Hematopoietic multipotent progenitor cell (in vitro differentiated cells): ENCODE data around the gene THBS4. TPM values are rescaled to one million over a fixed set of nuclear protein-coding genes. Genes with fewer than 3 reads are reported as not detected.

ENCODE experiments used
- DNase-seq, 3 donors: peaks; one replicate each; pipeline ENCODE4 v3.0.0-alpha.2; 2011 to 2015; ENCODE audit warnings: low read depth in 2 of 3, low spot score in 2 of 3
- total RNA-seq: library from RNA; depleted of rRNA; stranded (reverse); fragments of >200 nt; gene quantifications from one replicate; pipeline ENCODE4 v1.2.3, GENCODE V29; 2012

THBS4 gene
- total RNA-seq, 1 donor, result under 0.01 TPM

- no peak for DNase-seq
Observed at GRCh38 chr5:80072103-80073073, 37.2 kb downstream of the THBS4 start.

- no peak for DNase-seq
Observed at GRCh38 chr5:80076131-80077050, 41.2 kb downstream of the THBS4 start.

GRCh38 chr5:80077051-80077714 is 42.0 kb downstream of the THBS4 start:
- no peak for DNase-seq

- no peak for DNase-seq
Observed at GRCh38 chr5:80078921-80079320, 43.8 kb downstream of the THBS4 start.

GRCh38 chr5:80082281-80082680 is 47.1 kb downstream of the THBS4 start:
- DNase-seq, result no peak

- peak; percentile 9 to 75 (median 64) for DNase-seq
Observed at GRCh38 chr5:80082731-80083100, 47.6 kb downstream of the THBS4 start.

GRCh38 chr5:80083101-80083890 is 48.1 kb downstream of the THBS4 start:
- DNase-seq, result peak; percentile 23 to 64 (median 49)

GRCh38 chr5:80090884-80091166 is 55.7 kb downstream of the THBS4 start:
- DNase-seq, result no peak

GRCh38 chr5:80091792-80092192 is 56.6 kb downstream of the THBS4 start:
- peak; percentile 46 to 81 (median 50) for DNase-seq

GRCh38 chr5:80092486-80093107 is 57.4 kb downstream of the THBS4 start:
- DNase-seq, result peak in 1 of 3 donors; percentile 7

- DNase-seq, result no peak
Observed at GRCh38 chr5:80093796-80094195, 58.6 kb downstream of the THBS4 start.

- no peak for DNase-seq
Observed at GRCh38 chr5:80094236-80094738, 59.1 kb downstream of the THBS4 start.

GRCh38 chr5:80097451-80097850 is 62.3 kb downstream of the THBS4 start:
- DNase-seq, result no peak

GRCh38 chr5:80101993-80102392 is 66.8 kb downstream of the THBS4 start:
- no peak for DNase-seq

GRCh38 chr5:80103371-80103770 is 68.2 kb downstream of the THBS4 start:
- DNase-seq, result no peak

- no peak for DNase-seq
Observed at GRCh38 chr5:80105698-80106439, 70.7 kb downstream of the THBS4 start.

- DNase-seq, result no peak
Observed at GRCh38 chr5:80106916-80107315, 71.8 kb downstream of the THBS4 start.

- no peak for DNase-seq
Observed at GRCh38 chr5:80109646-80110478, 74.7 kb downstream of the THBS4 start.
